Measurements from ENCODE around the gene DCXR.

DNA sequence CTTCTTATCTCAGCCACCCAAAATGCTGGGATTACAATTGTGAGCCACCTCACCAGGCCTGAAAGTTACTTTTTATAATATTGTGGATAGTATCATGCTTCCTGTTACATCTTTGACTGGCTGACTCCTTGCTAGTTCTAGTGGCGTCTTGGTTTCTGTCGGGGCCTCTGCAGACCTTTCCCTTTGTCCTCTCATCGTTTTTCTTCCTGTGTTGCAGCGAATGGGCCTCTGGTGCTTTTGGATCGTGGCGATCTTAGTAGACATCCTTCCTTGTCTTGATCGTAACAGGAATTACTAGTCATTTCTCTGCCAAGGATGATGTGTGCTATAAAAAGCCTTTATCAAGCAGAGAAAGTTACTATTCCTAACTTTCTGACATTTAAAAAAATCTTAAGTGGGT, 39.3 kb downstream of the DCXR start:
- TF ChIP-seq, protein P1, sequence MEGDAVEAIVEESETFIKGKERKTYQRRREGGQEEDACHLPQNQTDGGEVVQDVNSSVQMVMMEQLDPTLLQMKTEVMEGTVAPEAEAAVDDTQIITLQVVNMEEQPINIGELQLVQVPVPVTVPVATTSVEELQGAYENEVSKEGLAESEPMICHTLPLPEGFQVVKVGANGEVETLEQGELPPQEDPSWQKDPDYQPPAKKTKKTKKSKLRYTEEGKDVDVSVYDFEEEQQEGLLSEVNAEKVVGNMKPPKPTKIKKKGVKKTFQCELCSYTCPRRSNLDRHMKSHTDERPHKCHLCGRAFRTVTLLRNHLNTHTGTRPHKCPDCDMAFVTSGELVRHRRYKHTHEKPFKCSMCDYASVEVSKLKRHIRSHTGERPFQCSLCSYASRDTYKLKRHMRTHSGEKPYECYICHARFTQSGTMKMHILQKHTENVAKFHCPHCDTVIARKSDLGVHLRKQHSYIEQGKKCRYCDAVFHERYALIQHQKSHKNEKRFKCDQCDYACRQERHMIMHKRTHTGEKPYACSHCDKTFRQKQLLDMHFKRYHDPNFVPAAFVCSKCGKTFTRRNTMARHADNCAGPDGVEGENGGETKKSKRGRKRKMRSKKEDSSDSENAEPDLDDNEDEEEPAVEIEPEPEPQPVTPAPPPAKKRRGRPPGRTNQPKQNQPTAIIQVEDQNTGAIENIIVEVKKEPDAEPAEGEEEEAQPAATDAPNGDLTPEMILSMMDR (IDR thresholded peaks at IDR 0.05): no peak
- no peak for TF ChIP-seq POLR2AphosphoS5 (IDR thresholded peaks at IDR 0.05)
- TF ChIP-seq POLR2A (IDR thresholded peaks at IDR 0.05): no peak

All from upper lobe of left lung (tissue), 4 donors.